NCI-H2171 (cell line): ENCODE measurements around the gene SYS1.

Experiments
- DNase-seq: peaks from one replicate; lab custom pipeline; 2025; lab: John Stamatoyannopoulos, UW

SYS1 gene

GRCh38 chr20:45387274-45387673 is 24.3 kb downstream of the SYS1 start:
- no peak for DNase-seq

GRCh38 chr20:45390931-45391330 is 28.0 kb downstream of the SYS1 start:
- DNase-seq, result no peak

- DNase-seq, result no peak
Measured at GRCh38 chr20:45391559-45391958, 28.6 kb downstream of the SYS1 start.

- DNase-seq, result no peak
Measured at GRCh38 chr20:45392733-45393132, 29.8 kb downstream of the SYS1 start.

- no peak for DNase-seq
Measured at GRCh38 chr20:45394221-45395113, 31.5 kb downstream of the SYS1 start.

DNA sequence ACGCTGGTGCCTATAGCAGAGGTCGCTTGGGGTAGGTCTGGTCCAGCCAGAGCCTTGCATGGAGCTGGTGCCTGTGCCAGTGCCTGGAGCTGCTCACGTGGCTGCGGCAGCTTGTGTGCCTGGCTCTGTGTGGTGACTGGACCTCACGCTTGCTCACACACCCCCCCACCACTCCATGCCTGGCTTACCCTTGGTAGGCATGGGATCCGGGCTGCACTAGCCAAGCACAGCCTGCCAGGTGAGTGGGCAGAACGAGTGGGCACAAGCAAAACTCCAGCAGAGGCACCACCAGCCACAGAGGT is 32.1 kb downstream of the SYS1 start:
- DNase-seq, result no peak

- no peak for DNase-seq
Measured at GRCh38 chr20:45399018-45399417, 36.1 kb downstream of the SYS1 start.

GRCh38 chr20:45400346-45401031 is 37.5 kb downstream of the SYS1 start:
- no peak for DNase-seq

DNA sequence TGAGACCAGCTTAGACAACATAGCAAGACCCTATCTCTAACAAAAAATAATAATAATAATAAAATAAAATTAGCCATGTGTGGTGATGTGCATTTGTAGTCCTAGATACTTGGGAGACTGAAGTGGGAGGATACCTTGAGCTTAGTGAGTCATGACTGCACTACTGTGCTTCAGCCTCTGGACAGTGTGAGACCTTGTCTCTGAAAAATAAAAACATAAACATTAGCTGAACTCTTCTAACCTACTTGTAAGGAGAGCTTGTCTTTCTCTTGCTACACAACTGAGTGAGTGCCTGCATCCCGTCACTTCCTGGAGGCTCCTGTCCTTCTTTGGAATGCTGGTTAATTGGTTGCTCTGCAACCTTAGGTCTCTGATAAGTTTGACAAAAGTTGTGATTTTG is 40.0 kb downstream of the SYS1 start:
- DNase-seq, result no peak

GRCh38 chr20:45404438-45404837 is 41.5 kb downstream of the SYS1 start:
- no peak for DNase-seq

DNA sequence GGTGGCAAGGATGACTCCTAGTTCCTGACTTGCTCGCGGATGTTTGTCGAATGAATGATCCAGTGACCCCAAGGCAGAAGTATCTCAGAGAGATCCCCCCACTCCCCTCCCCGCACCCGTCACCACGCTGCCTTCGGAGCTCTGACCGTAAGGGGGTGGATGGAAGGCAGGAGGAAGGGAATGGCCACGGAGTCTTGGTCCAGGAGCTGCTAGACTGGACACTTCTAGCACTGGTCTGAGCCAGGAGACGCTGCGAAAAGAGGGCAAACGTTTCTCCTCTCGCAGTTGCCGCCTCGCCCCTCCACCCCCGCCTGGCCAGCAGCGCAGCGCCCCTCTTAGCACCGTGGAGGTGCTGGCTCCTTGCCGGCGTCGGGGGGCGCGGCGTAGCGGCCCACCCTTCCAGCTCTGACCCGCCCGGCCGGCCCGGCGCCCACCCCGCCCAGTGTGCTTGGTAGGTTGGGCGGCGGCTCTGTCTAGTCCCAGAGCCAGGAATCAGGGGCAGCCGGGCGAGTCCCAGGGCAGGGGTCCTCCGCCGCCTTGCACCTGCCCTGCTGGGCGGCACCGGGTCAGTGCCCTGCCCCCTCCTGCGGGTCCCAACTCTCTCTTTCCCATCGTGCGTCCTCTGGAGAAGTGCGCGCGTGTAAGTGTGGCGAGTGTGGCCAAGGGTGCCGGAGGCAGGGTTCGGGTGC is 42.8 kb downstream of the SYS1 start:
- DNase-seq, result no peak

DNA sequence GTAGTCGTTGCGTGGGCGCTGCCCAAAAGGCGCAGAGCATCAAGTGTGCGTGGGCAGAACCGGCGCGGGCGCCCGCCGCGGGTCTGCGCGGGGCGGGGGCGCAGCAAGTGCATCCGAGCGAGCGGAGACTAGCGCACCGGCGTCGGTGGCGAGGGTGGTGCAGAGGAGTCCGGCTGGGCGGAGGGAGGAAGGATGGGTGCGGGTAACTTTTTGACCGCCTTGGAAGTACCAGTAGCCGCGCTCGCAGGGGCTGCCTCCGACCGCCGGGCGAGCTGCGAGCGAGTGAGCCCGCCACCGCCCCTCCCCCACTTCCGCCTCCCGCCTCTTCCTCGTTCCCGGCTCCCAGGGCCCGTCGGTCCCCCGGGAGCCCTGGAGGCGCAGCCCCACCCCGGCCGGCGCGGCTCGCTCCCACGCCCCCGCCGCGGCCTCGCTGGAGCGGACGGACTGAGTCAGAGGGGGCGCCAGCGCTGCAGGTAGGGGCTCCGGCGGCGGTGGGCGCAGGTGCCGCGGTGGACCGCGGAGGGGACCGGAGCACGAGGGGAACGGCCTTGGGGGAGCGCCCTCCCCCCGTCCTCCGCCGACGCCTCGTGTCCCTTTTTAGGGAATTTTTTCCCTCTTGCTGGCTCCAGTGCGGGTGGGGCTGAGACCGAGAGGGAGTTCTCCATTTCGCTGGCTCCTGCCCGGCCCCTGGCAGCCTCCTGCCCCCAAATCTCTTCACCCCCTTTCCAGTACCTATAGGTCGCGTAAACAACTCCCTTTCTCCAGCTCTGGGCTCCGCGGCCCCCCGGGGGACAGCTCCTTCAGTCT is 43.5 kb downstream of the SYS1 start:
- DNase-seq, result peak; percentile 84

DNA sequence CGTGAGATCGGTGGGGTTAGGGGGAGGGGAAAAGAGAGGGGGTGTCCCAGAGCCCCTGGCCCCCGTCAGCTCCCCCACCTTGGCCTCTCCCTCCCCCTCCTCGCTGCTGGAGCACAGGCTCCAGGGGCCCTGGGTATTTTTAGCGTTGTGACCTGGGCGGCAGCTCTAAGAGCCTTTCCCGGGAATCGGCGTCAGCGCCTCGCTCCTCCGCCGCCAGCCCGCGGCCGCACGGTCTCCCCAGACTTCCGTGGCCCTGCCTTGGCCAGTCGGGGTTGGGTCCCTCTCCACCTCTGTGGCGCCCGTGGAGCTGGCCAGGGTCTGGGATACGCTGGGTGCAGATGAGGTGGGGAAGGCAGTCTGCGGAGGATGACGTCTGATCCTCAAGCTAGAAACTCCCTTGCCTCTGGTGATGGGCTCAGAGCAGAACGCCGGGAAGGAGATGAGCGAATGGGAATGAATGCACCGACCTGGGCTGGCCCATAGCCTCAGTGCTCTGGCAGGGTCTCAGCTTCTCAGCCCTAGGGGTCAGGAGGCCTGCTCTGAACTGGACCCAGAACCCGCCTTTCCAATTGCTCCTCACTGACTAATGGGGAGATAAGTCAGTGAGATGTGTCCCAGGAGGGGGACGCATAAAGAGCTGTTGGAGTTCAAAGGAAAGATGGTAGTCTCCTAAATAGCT is 44.2 kb downstream of the SYS1 start:
- DNase-seq, result peak; percentile 40

DNA sequence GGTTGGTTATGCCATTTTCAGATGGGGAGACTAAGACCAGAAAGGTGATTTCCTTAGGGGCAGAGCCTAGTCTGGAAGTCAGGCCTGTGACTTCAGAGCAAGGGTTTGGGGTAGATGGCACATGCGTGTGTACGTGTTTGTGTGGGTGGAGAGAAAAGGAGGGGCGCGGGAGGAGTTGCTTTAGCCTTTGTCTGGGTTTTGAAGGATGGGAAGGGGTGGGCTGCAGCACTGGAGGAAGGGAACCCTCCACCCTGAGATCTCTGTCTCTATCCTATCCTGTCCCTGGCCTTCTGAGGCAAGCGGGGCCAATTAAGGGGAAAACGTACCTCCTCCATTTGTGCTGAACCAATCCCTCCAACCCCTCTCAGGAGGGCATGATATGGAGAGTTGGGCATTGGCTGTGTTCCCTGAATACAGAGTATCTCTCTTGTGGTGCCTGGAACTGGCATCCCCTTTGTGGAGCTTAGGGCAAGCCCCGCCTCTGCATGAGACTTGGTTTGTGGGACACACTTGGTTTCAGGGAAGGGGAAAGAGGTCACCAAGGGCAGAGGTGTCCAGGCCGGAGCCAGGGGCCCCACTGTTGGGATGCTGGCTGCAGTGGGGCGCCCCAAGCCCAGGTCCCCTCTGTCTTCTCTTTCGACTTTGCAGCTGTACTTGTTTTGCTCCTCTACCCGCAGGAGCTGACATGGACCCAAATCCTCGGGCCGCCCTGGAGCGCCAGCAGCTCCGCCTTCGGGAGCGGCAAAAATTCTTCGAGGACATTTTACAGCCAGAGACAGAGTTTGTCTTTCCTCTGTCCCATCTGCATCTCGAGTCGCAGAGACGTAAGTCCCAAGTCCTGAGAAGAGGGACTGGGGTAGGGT is 45.1 kb downstream of the SYS1 start, which contains the start of gene DBNDD2:
DBNDD2 (plus strand) TSS at position 507 of the 863 bp plus-strand sequence; CDS start at position 686, 179 bp downstream.
- no peak for DNase-seq

GRCh38 chr20:45408646-45409213 is 45.8 kb downstream of the SYS1 start:
- no peak for DNase-seq

DNA sequence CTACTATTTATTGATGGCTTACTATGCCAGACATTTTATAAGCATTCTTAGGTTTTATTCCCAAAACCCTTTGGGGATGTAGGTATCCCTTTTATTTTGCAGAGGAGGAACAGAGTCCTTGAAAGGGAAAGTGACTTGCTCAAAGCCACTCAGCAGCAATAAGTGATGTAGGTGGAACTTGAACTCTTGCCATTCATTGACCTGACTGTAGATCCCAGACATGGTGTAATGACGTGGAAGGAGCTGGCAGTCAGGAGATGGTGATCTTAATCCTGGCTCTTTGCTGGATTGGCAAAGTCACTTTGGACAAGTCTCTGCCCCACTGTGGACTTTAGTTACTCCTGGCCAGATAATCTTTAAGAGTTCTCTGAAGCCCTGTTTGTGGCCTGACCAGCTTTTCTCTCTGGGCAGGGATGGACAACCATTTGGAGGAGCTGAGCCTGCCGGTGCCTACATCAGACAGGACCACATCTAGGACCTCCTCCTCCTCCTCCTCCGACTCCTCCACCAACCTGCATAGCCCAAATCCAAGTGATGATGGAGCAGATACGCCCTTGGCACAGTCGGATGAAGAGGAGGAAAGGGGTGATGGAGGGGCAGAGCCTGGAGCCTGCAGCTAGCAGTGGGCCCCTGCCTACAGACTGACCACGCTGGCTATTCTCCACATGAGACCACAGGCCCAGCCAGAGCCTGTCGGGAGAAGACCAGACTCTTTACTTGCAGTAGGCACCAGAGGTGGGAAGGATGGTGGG is 46.7 kb downstream of the SYS1 start:
- no peak for DNase-seq

DNA sequence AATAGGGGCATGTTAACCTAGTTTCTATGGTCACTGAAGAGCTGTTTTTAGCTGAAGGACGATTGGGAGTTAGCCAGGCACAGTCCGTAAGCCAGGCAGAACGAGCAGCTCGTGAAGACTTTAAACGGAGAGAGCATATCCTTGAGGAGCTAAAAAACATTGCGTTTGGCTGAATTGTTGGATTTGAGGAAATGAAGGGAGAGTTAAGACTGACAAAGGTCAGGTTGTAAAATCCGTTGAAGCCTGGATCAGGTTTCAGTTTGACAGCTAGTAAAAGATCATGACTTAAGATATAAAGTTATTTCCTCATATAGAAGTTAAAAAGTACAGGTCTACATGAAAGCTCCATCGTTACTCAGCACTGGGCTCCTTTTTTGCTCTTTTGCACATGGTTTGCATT is 47.9 kb downstream of the SYS1 start:
- DNase-seq, result no peak

GRCh38 chr20:45412653-45413052 is 49.7 kb downstream of the SYS1 start:
- no peak for DNase-seq

GRCh38 chr20:45413479-45413878 is 50.5 kb downstream of the SYS1 start:
- no peak for DNase-seq
